Naive B cell (primary cell): Measurements from ENCODE around the gene PRKCD. TPM values are rescaled to one million over a fixed set of nuclear protein-coding genes. Genes with fewer than 3 reads are reported as not detected.

Source experiments
- ATAC-seq, 2 donors: fragments of 150-1000 bp; cut with Tn5 transposase; 2 replicates each; pipeline ENCODE4 v1.10.0; 2021; ENCODE audit warnings: low read depth in 2 of 2, mild to moderate bottlenecking in 2 of 2, moderate library complexity in 2 of 2
- DNase-seq: peaks from one replicate; pipeline ENCODE4 v3.0.0; 2022
- H3K27ac Mint-ChIP-seq, 6 donors: one replicate each; pipeline ENCODE4 v1.8.0; 2020 to 2022; ENCODE audit warnings: mild to moderate bottlenecking in 6 of 6, mixed read lengths in 6 of 6, moderate library complexity in 5 of 6, inconsistent platforms in 2 of 6
- H3K27me3 Mint-ChIP-seq, 3 donors: one replicate each; pipeline ENCODE4 v1.8.0; 2021 to 2022; ENCODE audit warnings: mixed read lengths in 3 of 3, mild to moderate bottlenecking in 1 of 3
- H3K36me3 Mint-ChIP-seq, 2 donors: one replicate each; pipeline ENCODE4 v1.8.0; 2020 to 2022; ENCODE audit warnings: mixed read lengths in 2 of 2, inconsistent platforms in 1 of 2, mild to moderate bottlenecking in 1 of 2
- H3K4me1 Mint-ChIP-seq, 3 donors: one replicate each; pipeline ENCODE4 v1.8.0; 2020 to 2022; ENCODE audit warnings: mixed read lengths in 3 of 3, inconsistent platforms in 1 of 3, mild to moderate bottlenecking in 1 of 3, moderate library complexity in 1 of 3
- H3K4me3 Mint-ChIP-seq, 8 donors: one replicate each; pipeline ENCODE4 v1.8.0; 2020 to 2022; ENCODE audit warnings: mild to moderate bottlenecking in 8 of 8, mixed read lengths in 8 of 8, moderate library complexity in 8 of 8, inconsistent platforms in 2 of 8
- H3K9me3 Mint-ChIP-seq, 7 donors: one replicate each; pipeline ENCODE4 v1.8.0; 2020 to 2022; ENCODE audit warnings: mixed read lengths in 7 of 7, mild to moderate bottlenecking in 5 of 7, inconsistent platforms in 2 of 7, moderate library complexity in 1 of 7
- polyA plus RNA-seq, 6 donors: library from polyadenylated mRNA; unstranded; fragments of 300-500 nt; fragmentation: Illumina TruSeq; gene quantifications; one replicate each; pipeline ENCODE4 v1.2.3, GENCODE V29; 2021; ENCODE audit warnings: low read depth in 6 of 6

The PRKCD gene
- polyA plus RNA-seq, 6 donors from 2014 or later, result 22.2 to 53.0 (median 31.6) TPM

DNA sequence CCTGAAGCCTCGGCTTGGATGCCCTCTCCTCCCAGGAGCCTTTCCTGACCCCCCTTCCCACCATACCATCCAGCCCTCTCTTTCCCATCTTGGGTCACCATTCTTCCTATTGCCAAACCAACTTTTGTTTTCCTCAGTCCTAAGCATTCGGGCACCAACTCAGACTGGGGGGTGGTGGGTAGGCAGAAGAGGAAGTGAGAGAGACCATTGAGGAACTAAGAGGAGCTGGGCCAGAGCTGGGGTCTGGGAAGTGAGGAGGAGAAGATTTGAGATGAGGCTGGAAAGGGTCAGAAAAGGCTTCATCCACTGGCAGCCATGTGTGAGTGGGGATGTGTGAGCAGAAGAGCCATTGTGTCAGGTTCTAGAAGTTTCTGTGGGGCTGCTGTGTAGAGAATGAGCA is 57.1 kb downstream of the PRKCD start:
- Mint-ChIP-seq H3K36me3 (no peaks in the 10 kb centered on the region), H3K9me3 (peaks cover 0 to 2% (median 0%) of the 10 kb centered on the region in 7 donors), H3K4me3 (peak overlapping the region in 3 of 8 donors; percentile 0 to 53 (median 45)), H3K27me3 (no peaks in the 10 kb centered on the region), H3K27ac (peak overlapping the region in 3 of 6 donors; percentile 26 to 80 (median 46)), H3K4me1 (peaks cover 5 to 17% (median 10%) of the 10 kb centered on the region in 3 donors)
- ATAC-seq (peak in 1 of 2 donors; percentile 83), DNase-seq (peak; percentile 43)

DNA sequence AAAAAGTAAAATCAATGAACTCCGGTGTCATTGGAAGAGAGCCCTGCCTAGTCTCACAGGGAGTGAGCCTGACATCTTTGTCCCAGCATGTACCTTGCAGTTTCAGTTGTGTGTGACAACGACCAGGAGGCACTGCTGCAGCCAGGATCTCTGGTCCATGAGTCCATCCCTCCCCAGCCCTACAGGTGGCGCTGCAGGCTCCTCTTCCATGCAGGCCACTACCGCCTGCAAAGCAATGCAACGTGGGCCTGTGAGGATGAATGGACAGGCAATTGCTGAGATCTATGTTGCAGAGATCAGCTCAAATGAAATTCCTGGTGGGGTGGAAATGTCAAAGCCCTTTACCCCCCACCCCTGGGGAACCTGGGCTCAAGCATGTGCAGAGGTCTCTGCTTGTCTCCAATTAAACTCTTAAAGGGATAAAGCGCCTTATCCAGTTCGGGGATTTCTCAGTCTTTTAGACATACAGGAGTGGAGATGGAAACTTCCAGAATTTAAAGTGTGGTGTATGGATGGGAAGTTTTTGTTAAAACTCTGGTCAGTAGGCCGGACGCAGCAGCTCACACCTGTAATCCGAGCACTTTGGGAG is 59.0 kb downstream of the PRKCD start:
- Mint-ChIP-seq H3K4me1 (peaks cover 5 to 17% (median 10%) of the 10 kb centered on the region in 3 donors), H3K4me3 (peak overlapping the region in 1 of 8 donors; percentile 29), H3K27me3 (no peaks in the 10 kb centered on the region), H3K27ac (peak overlapping the region in 2 of 6 donors; percentile 7 to 52), H3K9me3 (peaks cover 0 to 2% (median 0%) of the 10 kb centered on the region in 7 donors), H3K36me3 (no peaks in the 10 kb centered on the region)
- ATAC-seq (peak; percentile 82 to 95), DNase-seq (peak; percentile 44)

DNA sequence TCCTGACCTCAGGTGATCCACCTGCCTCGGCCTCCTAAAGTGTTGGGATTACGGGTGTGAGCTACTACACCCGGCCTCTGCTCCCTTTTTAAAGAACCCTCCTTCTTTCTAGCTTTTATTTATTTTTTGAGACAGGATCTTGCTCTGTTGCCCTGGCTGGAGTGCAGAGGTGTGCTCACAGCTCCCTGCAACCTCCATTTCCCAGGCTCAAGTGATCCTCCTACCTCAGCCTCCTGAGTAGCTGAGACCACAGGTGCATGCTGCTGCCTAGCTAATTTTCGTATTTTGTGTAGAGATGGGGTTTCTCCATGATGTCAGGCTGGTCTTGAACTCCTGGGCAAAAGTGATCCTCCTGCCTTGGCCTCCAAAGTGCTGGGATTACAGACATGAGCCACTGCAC is 60.3 kb downstream of the PRKCD start:
- peak overlapping the region in 2 of 6 donors; percentile 13 to 63 for H3K27ac Mint-ChIP-seq
- ATAC-seq (no peak), DNase-seq (no peak)
- H3K9me3 Mint-ChIP-seq, result peaks cover 0 to 2% (median 0%) of the 10 kb centered on the region in 7 donors
- H3K4me1 Mint-ChIP-seq, result peaks cover 5 to 17% (median 10%) of the 10 kb centered on the region in 3 donors
- no peak overlapping the region for H3K4me3 Mint-ChIP-seq
- peaks cover 0 to 6% of the 10 kb centered on the region in 2 donors for H3K36me3 Mint-ChIP-seq
- H3K27me3 Mint-ChIP-seq, result no peaks in the 10 kb centered on the region

DNA sequence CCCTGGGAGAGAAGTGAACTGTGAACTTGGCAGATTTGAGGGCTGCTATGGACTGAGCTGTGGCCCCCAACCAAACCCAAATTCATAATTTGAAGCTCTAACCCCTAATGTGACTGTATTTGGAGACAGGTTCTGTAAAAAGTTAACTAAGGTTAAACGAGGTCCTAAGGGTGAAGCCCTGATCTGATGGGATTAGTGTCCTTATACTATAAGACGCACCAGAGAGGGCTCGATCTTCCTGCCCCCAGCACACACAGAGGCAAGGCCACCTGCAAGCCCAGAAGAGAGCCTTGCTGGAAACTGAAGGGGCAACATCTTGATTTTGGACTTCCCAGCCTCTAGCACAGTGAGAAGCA is 60.8 kb downstream of the PRKCD start:
- ATAC-seq (no peak), DNase-seq (no peak)
- no peaks in the 10 kb centered on the region for H3K27me3 Mint-ChIP-seq
- H3K4me3 Mint-ChIP-seq, result peak overlapping the region in 1 of 8 donors; percentile 21
- H3K4me1 Mint-ChIP-seq, result peaks cover 5 to 17% (median 10%) of the 10 kb centered on the region in 3 donors
- H3K36me3 Mint-ChIP-seq, result peaks cover 3 to 6% of the 10 kb centered on the region in 2 donors
- peak overlapping the region in 3 of 6 donors; percentile 13 to 63 (median 34) for H3K27ac Mint-ChIP-seq
- no peaks in the 10 kb centered on the region for H3K9me3 Mint-ChIP-seq

DNA sequence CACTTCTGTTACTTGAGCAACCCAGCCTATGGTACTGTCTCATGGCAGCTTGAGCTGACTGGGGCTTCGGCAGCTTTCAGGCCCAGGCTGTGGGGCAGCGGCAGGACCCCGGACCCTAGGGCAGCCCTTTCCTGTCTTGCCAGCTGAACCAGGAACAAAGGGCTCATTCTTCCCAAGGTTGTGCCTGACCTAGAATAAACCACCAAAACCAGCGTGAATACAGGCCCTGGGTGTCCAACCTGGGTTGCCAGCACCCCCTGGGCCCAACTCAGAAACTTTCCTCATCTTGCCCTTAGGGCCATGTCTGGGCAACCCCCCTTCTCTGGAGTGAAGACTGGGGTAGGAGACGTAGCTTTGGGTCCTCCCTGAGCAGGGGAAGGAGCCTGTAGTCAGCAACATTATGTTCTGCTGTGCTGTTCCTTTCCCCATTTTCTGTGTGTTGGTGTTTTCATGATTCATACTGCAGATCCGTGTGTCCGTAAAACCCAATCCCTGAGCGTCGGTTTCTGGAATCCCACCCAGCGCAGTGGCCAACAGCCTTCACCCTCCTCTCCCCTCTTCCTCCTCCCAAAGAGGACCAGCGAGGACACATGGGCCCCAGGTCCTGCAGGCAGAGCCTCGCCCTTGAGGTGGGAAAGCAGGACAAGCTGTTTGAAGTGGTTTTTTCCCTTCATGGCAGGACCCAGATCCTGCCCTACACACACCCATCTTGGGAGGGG is 61.3 kb downstream of the PRKCD start:
- peak overlapping the region in 1 of 6 donors; percentile 62 for H3K27ac Mint-ChIP-seq
- ATAC-seq, result no peak

DNA sequence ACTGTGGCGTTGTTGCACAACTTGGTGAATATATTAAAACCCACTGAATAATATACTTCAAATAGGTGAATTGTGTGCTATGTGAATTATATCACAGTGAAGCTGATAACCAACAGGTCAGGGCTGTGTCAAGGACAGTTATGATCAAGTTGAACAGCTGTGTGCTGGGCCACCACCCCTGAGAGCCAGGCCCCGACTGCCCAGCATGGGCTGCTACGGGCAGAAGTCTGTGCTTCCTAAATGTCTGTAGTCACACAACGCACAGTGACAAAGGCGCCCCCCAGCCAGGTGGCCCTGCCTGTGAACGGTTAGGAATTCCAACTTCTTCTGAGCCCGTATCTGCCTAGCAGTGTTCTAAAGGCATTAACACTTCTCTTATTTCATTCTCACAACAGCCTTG is 62.0 kb downstream of the PRKCD start:
- no peaks in the 10 kb centered on the region for H3K27me3 Mint-ChIP-seq
- H3K9me3 Mint-ChIP-seq, result no peaks in the 10 kb centered on the region
- ATAC-seq, result no peak
- H3K27ac Mint-ChIP-seq, result no peak overlapping the region
- H3K4me1 Mint-ChIP-seq, result peaks cover 5 to 11% (median 9%) of the 10 kb centered on the region in 3 donors
- DNase-seq, result no peak
- H3K4me3 Mint-ChIP-seq, result peak overlapping the region in 1 of 8 donors; percentile 54
- peaks cover 11% of the 10 kb centered on the region in 2 donors for H3K36me3 Mint-ChIP-seq

More for the DNA sequence above, 61.3 kb downstream of the PRKCD start:
- Mint-ChIP-seq H3K4me1 (peaks cover 5 to 17% (median 10%) of the 10 kb centered on the region in 3 donors), H3K36me3 (peaks cover 7 to 8% of the 10 kb centered on the region in 2 donors), H3K27me3 (no peaks in the 10 kb centered on the region), H3K4me3 (no peak overlapping the region), H3K9me3 (no peaks in the 10 kb centered on the region)
- no peak for DNase-seq

DNA sequence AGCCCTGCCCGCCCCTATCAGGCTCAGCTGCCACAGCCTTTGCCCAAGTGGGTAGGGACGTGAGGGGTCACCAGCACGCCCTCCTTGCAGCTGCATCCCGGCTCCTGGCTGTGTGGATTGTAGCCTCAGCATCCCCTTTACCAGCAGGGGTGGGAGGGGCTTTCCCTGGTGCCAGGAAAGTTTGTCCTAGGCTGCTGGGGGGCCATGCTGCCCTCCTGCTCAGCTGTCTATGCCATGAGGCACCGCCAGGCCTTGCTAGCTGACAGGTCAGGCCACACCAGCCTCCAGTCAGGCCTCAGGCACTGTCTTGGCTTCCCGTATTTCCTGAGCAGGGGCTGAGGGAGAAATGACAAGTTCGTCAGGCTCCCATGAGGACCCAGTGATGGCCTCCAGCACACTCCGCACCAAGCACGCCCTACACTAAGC is 62.5 kb downstream of the PRKCD start:
- Mint-ChIP-seq H3K4me3 (no peak overlapping the region), H3K9me3 (no peaks in the 10 kb centered on the region), H3K27me3 (no peaks in the 10 kb centered on the region), H3K27ac (peak overlapping the region in 2 of 6 donors; percentile 67 to 73), H3K36me3 (peaks cover 11% of the 10 kb centered on the region in 2 donors), H3K4me1 (peaks cover 4 to 5% (median 5%) of the 10 kb centered on the region in 3 donors)
- DNase-seq, result no peak
- no peak for ATAC-seq

DNA sequence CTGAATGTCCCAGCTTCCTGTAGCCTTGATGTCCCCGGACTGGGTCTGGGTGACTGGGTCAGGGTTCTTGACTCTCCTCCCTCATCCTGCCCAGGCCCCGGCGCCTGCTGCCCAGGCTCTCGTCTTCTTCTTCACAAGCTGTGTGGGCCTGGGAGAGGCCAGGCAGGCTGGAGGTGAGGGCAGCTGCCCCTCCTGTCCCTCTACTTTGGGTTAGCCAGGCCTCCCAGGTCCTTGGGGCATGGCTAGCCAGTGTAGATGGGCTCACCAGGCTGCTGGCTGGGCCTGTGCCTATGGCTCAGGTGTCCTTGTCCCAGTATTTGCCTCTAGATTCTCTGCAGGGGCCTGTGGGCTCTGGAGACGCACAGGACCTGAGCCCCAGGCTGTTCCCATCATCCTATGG is 63.0 kb downstream of the PRKCD start:
- ATAC-seq (no peak), DNase-seq (no peak)
- no peaks in the 10 kb centered on the region for H3K27me3 Mint-ChIP-seq
- H3K4me3 Mint-ChIP-seq, result no peak overlapping the region
- peak overlapping the region in 2 of 6 donors; percentile 26 to 73 for H3K27ac Mint-ChIP-seq
- peaks cover 4 to 5% (median 5%) of the 10 kb centered on the region in 3 donors for H3K4me1 Mint-ChIP-seq
- H3K36me3 Mint-ChIP-seq, result peaks cover 11% of the 10 kb centered on the region in 2 donors
- H3K9me3 Mint-ChIP-seq, result no peaks in the 10 kb centered on the region

DNA sequence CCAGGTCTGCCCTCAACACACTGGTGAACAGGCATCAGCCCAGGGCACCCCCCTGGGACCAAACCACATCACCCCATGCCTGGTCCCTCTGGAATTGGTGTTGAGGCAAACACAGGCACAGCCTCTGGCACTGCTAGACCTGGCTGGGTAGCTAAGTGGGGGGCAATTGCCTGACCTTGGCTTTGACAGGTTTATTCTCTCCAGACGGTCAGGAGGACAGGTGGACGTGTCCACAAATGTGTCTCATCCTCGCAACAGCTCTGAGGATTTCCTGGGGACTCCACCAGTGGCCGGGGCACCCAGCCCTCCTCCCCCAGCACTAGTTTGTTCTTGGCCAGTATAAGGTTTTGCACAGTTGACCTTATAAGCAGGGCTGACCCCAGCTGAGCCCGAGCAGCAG is 63.5 kb downstream of the PRKCD start:
- no peaks in the 10 kb centered on the region for H3K27me3 Mint-ChIP-seq
- DNase-seq (no peak), ATAC-seq (no peak)
- peaks cover 4 to 5% (median 5%) of the 10 kb centered on the region in 3 donors for H3K4me1 Mint-ChIP-seq
- peaks cover 11% of the 10 kb centered on the region in 2 donors for H3K36me3 Mint-ChIP-seq
- no peak overlapping the region for H3K27ac Mint-ChIP-seq
- H3K4me3 Mint-ChIP-seq, result no peak overlapping the region
- no peaks in the 10 kb centered on the region for H3K9me3 Mint-ChIP-seq

DNA sequence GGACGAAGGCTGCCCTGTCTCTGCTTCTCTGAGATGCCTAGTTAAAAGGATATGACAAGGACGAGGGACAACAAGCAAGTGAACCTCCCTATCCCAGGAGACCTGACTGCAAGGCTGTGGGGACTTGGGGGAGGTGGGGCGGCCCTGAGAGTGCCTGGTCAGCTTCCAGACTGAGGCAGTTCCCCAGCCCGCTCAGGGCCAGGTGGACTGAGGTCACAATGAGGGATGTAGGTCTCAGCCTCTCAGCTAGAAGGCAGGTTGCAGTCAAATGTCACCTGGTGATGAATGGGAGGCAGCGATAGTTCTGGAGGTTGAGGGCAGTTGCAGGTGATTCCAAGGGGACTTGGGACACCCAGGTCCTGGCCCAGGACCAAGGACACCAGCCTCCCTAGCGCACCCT is 64.2 kb downstream of the PRKCD start:
- DNase-seq (no peak), ATAC-seq (no peak)
- H3K36me3 Mint-ChIP-seq, result peaks cover 11% of the 10 kb centered on the region in 2 donors
- H3K4me1 Mint-ChIP-seq, result peaks cover 0 to under 1% (median under 1%) of the 10 kb centered on the region in 3 donors
- H3K27ac Mint-ChIP-seq, result peak overlapping the region in 1 of 6 donors; percentile 54
- H3K9me3 Mint-ChIP-seq, result no peaks in the 10 kb centered on the region
- H3K27me3 Mint-ChIP-seq, result no peaks in the 10 kb centered on the region
- H3K4me3 Mint-ChIP-seq, result no peak overlapping the region

DNA sequence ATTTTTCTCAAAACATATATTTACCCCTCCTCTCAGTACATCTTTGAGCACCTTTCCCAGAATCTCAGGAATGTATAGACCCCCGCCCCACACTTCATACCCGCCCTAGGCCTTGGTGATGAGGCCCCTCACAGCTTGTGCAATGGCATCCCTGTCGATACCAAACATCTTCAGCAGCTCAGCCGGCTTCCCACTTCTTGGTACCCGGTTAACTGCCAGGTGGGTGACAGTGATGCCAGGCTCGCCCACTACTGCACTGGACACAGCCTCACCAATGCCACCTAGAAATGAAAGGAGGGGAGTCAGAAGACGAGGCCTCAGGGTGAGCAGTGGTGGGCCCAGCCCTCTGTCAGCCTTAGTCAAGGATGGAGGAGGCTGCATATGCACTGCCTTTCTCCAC is 64.6 kb downstream of the PRKCD start:
- H3K27me3 Mint-ChIP-seq, result no peaks in the 10 kb centered on the region
- H3K9me3 Mint-ChIP-seq, result no peaks in the 10 kb centered on the region
- no peaks in the 10 kb centered on the region for H3K4me1 Mint-ChIP-seq
- H3K27ac Mint-ChIP-seq, result no peak overlapping the region
- H3K4me3 Mint-ChIP-seq, result no peak overlapping the region
- H3K36me3 Mint-ChIP-seq, result peaks cover 11% of the 10 kb centered on the region in 2 donors
- DNase-seq (no peak), ATAC-seq (no peak)

DNA sequence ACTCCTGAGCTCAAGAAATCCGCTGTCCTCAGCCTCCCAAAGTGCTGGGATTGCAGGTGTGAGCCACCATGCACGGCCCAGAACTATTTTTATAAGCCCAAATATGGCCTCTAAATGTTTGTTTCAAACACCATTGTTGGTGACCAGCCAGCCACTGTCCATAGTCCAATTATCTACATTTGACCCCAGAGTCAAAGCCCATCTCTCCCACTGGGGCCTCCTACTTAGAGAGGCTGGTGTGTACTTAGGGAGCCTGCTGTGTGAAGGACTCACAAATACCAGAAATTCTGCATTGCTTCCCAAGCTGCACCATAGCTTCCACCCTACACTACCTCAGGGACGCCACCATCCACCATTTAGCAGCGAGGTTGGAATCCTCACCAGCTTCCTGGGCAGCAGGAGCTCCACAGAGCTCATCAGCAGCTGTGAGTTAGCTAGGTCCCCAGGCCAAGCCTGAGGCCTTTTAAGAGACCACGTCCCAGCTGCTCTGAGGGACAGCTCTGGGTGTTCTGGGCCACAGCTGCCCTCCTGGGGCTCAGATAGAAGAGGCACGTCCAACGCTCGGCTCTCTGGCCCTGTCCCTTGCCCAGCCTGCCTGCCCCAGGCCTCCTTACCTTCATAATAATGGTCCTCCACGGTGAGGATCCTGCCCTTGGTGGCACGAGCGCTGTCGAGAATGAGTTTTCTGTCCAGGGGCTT is 65.3 kb downstream of the PRKCD start:
- Mint-ChIP-seq H3K27me3 (no peaks in the 10 kb centered on the region), H3K9me3 (no peaks in the 10 kb centered on the region), H3K4me3 (no peak overlapping the region), H3K27ac (peak overlapping the region in 1 of 6 donors; percentile 41), H3K36me3 (peaks cover 11% of the 10 kb centered on the region in 2 donors), H3K4me1 (no peaks in the 10 kb centered on the region)
- DNase-seq (no peak), ATAC-seq (no peak)

DNA sequence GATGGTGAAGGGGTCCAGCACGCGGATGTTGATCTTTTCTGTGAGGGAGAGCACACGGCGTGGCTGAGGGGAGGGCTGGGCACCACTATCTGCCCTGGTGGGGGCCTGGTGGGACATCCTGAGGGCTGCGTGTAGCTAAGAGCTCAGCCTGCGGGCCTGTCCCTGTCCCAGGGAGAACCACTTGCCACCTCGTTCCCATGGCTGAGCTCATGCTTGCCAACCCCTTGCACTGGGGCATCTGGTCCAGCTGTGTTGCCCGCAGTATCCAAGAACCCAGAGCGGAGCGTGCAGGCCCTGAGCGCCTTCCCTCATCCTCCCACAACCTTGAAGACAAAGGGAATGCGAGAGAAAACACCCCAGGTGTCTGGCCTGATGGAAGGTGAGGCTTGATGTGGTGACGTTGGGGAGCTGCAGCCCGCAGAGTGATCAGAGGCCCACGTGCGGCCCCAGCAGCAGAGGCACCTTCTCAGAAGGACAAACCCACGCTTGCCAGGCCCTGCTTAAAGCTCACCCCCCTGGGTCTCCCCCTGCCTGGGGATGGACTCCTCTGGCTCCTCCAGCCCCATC is 65.9 kb downstream of the PRKCD start:
- ATAC-seq, result no peak
- H3K4me1 Mint-ChIP-seq, result no peaks in the 10 kb centered on the region
- no peak for DNase-seq
- peaks cover 11% of the 10 kb centered on the region in 2 donors for H3K36me3 Mint-ChIP-seq
- no peaks in the 10 kb centered on the region for H3K9me3 Mint-ChIP-seq
- no peak overlapping the region for H3K4me3 Mint-ChIP-seq
- H3K27ac Mint-ChIP-seq, result no peak overlapping the region
- H3K27me3 Mint-ChIP-seq, result no peaks in the 10 kb centered on the region
